HEK293 (cell line): ENCODE results near the gene TXN2.
A peak's percentile ranks its signal among the peaks of the same experiment; 100 is the strongest.

Experiments
- CTCF ChIP-seq: fragments of 450-650 bp; formaldehyde crosslinking; IDR thresholded peaks from 2 replicates; pipeline ENCODE4 v1.5.1; 2016; ENCODE audit warnings: missing biosample characterization, missing genetic modification characterization
- HOXD13 ChIP-seq: sonication (generic); formaldehyde crosslinking; IDR thresholded peaks from 2 replicates; pipeline ENCODE4 v1.8.0; 2022; ENCODE audit warnings: missing genetic modification reagents, borderline replicate concordance
- KLF1 ChIP-seq: fragments of 450-650 bp; formaldehyde crosslinking; IDR thresholded peaks from 2 replicates; pipeline ENCODE4 v1.5.1; 2016; ENCODE audit warnings: missing biosample characterization, missing genetic modification characterization
- KLF16 ChIP-seq: fragments of 450-650 bp; formaldehyde crosslinking; IDR thresholded peaks from 2 replicates; pipeline ENCODE4 v1.5.1; 2017; ENCODE audit warnings: missing biosample characterization, missing genetic modification characterization
- KLF7 ChIP-seq: fragments of 450-650 bp; formaldehyde crosslinking; IDR thresholded peaks from 2 replicates; pipeline ENCODE4 v1.5.1; 2016; ENCODE audit warnings: missing biosample characterization, missing genetic modification characterization, borderline replicate concordance
- PATZ1 ChIP-seq: fragments of 450-650 bp; formaldehyde crosslinking; IDR thresholded peaks from 2 replicates; pipeline ENCODE4 v1.5.1; 2016; ENCODE audit warnings: missing biosample characterization, missing genetic modification characterization
- ZBTB20 ChIP-seq: fragments of 450-650 bp; formaldehyde crosslinking; IDR thresholded peaks from 2 replicates; pipeline ENCODE4 v1.5.1; 2016; ENCODE audit warnings: missing biosample characterization, missing genetic modification characterization
- ZBTB8A ChIP-seq: fragments of 450-650 bp; formaldehyde crosslinking; IDR thresholded peaks from 2 replicates; pipeline ENCODE4 v1.5.1; 2016; ENCODE audit warnings: missing biosample characterization, missing genetic modification characterization
- ZNF114 ChIP-seq: fragments of 450-650 bp; formaldehyde crosslinking; IDR thresholded peaks from 2 replicates; pipeline ENCODE4 v1.5.0; 2017; ENCODE audit warnings: missing biosample characterization, missing genetic modification characterization
- ZNF157 ChIP-seq: fragments of 450-650 bp; formaldehyde crosslinking; IDR thresholded peaks from 2 replicates; pipeline ENCODE4 v1.5.1; 2016; ENCODE audit warnings: missing biosample characterization, missing genetic modification characterization
- ZNF174 ChIP-seq: fragments of 450-650 bp; formaldehyde crosslinking; IDR thresholded peaks from 2 replicates; pipeline ENCODE4 v1.5.0; 2017; ENCODE audit warnings: missing biosample characterization, mild to moderate bottlenecking, missing genetic modification characterization
- ZNF248 ChIP-seq: fragments of 450-650 bp; formaldehyde crosslinking; IDR thresholded peaks from 2 replicates; pipeline ENCODE4 v1.5.1; 2017; ENCODE audit warnings: missing biosample characterization, missing genetic modification characterization
- ZNF366 ChIP-seq: fragments of 450-650 bp; formaldehyde crosslinking; conservative IDR thresholded peaks from 2 replicates; pipeline ENCODE4 v1.5.1; 2016; ENCODE audit warnings: missing biosample characterization, missing genetic modification characterization
- ZNF449 ChIP-seq: fragments of 450-650 bp; formaldehyde crosslinking; IDR thresholded peaks from 2 replicates; pipeline ENCODE4 v1.5.1; 2017; ENCODE audit warnings: missing biosample characterization, mild to moderate bottlenecking, missing genetic modification characterization, moderate library complexity
- ZNF544 ChIP-seq: fragments of 450-650 bp; formaldehyde crosslinking; IDR thresholded peaks from 2 replicates; pipeline ENCODE4 v1.5.0; 2017; ENCODE audit warnings: missing biosample characterization, missing genetic modification characterization
- ZNF571 ChIP-seq: fragments of 450-650 bp; formaldehyde crosslinking; IDR thresholded peaks from 2 replicates; pipeline ENCODE4 v1.5.0; 2017; ENCODE audit warnings: missing biosample characterization, missing genetic modification characterization
- ZNF600 ChIP-seq: fragments of 450-650 bp; formaldehyde crosslinking; IDR thresholded peaks from 2 replicates; pipeline ENCODE4 v1.5.1; 2016; ENCODE audit warnings: missing biosample characterization, missing genetic modification characterization
- ZNF629 ChIP-seq: fragments of 450-650 bp; formaldehyde crosslinking; IDR thresholded peaks from 2 replicates; pipeline ENCODE4 v1.5.1; 2017; ENCODE audit warnings: missing biosample characterization, missing genetic modification characterization
- ZNF658 ChIP-seq: fragments of 450-650 bp; formaldehyde crosslinking; IDR thresholded peaks from 2 replicates; pipeline ENCODE4; 2016; ENCODE audit warnings: missing biosample characterization, missing genetic modification characterization
- ZNF692 ChIP-seq: fragments of 450-650 bp; formaldehyde crosslinking; IDR thresholded peaks from 2 replicates; pipeline ENCODE4 v1.5.1; 2016; ENCODE audit warnings: missing biosample characterization, missing genetic modification characterization
- ZNF747 ChIP-seq: fragments of 450-650 bp; formaldehyde crosslinking; IDR thresholded peaks from 2 replicates; pipeline ENCODE4 v1.5.1; 2016; ENCODE audit warnings: missing biosample characterization, missing genetic modification characterization
- ZNF76 ChIP-seq: fragments of 450-650 bp; formaldehyde crosslinking; IDR thresholded peaks from 2 replicates; pipeline ENCODE4; 2016; ENCODE audit warnings: low read depth, missing biosample characterization, missing genetic modification characterization, borderline replicate concordance
- ZNF792 ChIP-seq: fragments of 450-650 bp; formaldehyde crosslinking; IDR thresholded peaks from 2 replicates; pipeline ENCODE4 v1.5.1; 2016; ENCODE audit warnings: missing biosample characterization, missing genetic modification characterization
- ZNF843 ChIP-seq: fragments of 450-650 bp; formaldehyde crosslinking; IDR thresholded peaks from 2 replicates; pipeline ENCODE4 v1.5.1; 2016; ENCODE audit warnings: missing biosample characterization, missing genetic modification characterization
- TF ChIP-seq, protein P1 (sequence below): fragments of 450-650 bp; formaldehyde crosslinking; IDR thresholded peaks from 2 replicates; pipeline ENCODE4 v1.5.1; 2016; ENCODE audit warnings: missing biosample characterization, missing genetic modification characterization, borderline replicate concordance
- TF ChIP-seq, protein P2 (sequence below): fragments of 450-650 bp; IDR thresholded peaks from 2 replicates; pipeline ENCODE4 v1.5.1; 2018; ENCODE audit warnings: missing biosample characterization, mild to moderate bottlenecking, missing genetic modification characterization

The TXN2 gene

DNA sequence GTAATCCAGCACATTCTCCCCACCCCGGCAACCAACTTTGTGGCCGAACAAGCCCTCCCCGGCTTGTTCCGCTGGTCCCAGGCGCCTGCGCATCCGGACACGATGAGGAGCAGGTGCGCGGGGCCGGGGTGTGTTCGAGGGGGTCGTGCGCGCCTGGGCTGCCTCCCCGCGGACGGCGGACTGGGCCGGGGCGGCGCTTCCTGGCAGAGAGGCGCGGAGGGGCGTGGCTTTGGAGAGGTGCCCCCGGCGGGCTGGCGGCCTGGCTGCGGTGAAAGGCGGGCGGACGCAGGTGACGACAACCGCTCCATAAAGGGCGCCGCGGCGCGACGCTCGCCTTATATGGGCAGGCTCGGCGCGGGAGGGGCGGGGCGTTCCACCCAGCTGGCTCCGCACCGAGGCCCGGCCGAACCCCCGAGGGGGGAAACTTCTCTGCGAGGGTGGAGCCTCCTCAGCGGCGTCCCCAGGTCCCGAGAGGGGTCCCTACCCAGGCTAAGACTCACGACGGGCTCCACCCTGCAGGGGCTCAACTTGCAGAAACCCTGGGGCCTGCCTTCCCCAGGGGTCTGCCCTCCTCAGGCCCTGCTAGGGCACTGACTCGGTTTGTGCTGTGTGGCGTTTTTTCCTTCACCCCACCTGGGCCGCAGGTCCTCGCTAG, 26.4 kb downstream of the TXN2 start (continued):
- peak; percentile 83 for TF ChIP-seq CTCF
- peak; percentile 92 for TF ChIP-seq PATZ1 (tag by site-specific recombination)
- TF ChIP-seq ZNF629 (tag by site-specific recombination): peak; percentile 79
- no peak for TF ChIP-seq ZNF747 (tag by site-specific recombination)
- peak; percentile 12; the same call in 1 of the 2 replicates for TF ChIP-seq ZNF692 (tag by site-specific recombination)
- no peak for TF ChIP-seq ZNF571 (tag by site-specific recombination)
- no peak for TF ChIP-seq ZNF114
- peak; percentile 98 for TF ChIP-seq ZBTB8A (tag by site-specific recombination)
- TF ChIP-seq ZNF544 (tag by site-specific recombination): no peak
- no peak for TF ChIP-seq ZNF843 (tag by site-specific recombination)
- TF ChIP-seq ZNF174 (tag by site-specific recombination): no peak
- no peak for TF ChIP-seq ZNF248 (tag by site-specific recombination)
- TF ChIP-seq ZNF76 (tag by site-specific recombination): peak; percentile 34; the same call in 1 of the 2 replicates
- 0 out of 2 replicates have a peak, but pooled peaks have one; percentile 18 for TF ChIP-seq ZNF792
- no peak for TF ChIP-seq ZNF157 (tag by site-specific recombination)
- TF ChIP-seq KLF1: peak; percentile 89
- no peak for TF ChIP-seq ZNF449 (tag by site-specific recombination)
- TF ChIP-seq, protein P1, sequence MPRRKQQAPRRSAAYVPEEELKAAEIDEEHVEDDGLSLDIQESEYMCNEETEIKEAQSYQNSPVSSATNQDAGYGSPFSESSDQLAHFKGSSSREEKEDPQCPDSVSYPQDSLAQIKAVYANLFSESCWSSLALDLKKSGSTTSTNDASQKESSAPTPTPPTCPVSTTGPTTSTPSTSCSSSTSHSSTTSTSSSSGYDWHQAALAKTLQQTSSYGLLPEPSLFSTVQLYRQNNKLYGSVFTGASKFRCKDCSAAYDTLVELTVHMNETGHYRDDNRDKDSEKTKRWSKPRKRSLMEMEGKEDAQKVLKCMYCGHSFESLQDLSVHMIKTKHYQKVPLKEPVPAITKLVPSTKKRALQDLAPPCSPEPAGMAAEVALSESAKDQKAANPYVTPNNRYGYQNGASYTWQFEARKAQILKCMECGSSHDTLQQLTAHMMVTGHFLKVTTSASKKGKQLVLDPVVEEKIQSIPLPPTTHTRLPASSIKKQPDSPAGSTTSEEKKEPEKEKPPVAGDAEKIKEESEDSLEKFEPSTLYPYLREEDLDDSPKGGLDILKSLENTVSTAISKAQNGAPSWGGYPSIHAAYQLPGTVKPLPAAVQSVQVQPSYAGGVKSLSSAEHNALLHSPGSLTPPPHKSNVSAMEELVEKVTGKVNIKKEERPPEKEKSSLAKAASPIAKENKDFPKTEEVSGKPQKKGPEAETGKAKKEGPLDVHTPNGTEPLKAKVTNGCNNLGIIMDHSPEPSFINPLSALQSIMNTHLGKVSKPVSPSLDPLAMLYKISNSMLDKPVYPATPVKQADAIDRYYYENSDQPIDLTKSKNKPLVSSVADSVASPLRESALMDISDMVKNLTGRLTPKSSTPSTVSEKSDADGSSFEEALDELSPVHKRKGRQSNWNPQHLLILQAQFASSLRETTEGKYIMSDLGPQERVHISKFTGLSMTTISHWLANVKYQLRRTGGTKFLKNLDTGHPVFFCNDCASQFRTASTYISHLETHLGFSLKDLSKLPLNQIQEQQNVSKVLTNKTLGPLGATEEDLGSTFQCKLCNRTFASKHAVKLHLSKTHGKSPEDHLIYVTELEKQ (tag by site-specific recombination): peak; percentile 8; the same call in 1 of the 2 replicates
- no peak for TF ChIP-seq ZNF366 (tag by site-specific recombination)
- peak; percentile 85 for TF ChIP-seq ZBTB20 (tag by site-specific recombination)
- TF ChIP-seq KLF7 (tag by site-specific recombination): peak; percentile 25; the same call in 1 of the 2 replicates
- TF ChIP-seq ZNF658 (tag by site-specific recombination): no peak
- TF ChIP-seq, protein P2, sequence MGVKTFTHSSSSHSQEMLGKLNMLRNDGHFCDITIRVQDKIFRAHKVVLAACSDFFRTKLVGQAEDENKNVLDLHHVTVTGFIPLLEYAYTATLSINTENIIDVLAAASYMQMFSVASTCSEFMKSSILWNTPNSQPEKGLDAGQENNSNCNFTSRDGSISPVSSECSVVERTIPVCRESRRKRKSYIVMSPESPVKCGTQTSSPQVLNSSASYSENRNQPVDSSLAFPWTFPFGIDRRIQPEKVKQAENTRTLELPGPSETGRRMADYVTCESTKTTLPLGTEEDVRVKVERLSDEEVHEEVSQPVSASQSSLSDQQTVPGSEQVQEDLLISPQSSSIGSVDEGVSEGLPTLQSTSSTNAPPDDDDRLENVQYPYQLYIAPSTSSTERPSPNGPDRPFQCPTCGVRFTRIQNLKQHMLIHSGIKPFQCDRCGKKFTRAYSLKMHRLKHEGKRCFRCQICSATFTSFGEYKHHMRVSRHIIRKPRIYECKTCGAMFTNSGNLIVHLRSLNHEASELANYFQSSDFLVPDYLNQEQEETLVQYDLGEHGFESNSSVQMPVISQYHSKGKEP: no peak
- TF ChIP-seq ZNF600 (tag by site-specific recombination): 0 out of 2 replicates have a peak, but pooled peaks have one; percentile 49
- no peak for TF ChIP-seq HOXD13 (CRISPR knock-in tag)
- TF ChIP-seq KLF16 (tag by site-specific recombination): peak; percentile 72
